RKO (cell line): Measurements from ENCODE around the gene PRSS16.
A peak's percentile ranks its signal among the peaks of the same experiment; 100 is the strongest.

ENCODE experiments used
- DNase-seq: peaks from one replicate; pipeline ENCODE4 v3.0.0-alpha.2; 2016; ENCODE audit warnings: low spot score

The PRSS16 gene

GRCh38 chr6:27287751-27288135 lies 40.2 kb downstream of the PRSS16 start:
- DNase-seq: no peak

DNA sequence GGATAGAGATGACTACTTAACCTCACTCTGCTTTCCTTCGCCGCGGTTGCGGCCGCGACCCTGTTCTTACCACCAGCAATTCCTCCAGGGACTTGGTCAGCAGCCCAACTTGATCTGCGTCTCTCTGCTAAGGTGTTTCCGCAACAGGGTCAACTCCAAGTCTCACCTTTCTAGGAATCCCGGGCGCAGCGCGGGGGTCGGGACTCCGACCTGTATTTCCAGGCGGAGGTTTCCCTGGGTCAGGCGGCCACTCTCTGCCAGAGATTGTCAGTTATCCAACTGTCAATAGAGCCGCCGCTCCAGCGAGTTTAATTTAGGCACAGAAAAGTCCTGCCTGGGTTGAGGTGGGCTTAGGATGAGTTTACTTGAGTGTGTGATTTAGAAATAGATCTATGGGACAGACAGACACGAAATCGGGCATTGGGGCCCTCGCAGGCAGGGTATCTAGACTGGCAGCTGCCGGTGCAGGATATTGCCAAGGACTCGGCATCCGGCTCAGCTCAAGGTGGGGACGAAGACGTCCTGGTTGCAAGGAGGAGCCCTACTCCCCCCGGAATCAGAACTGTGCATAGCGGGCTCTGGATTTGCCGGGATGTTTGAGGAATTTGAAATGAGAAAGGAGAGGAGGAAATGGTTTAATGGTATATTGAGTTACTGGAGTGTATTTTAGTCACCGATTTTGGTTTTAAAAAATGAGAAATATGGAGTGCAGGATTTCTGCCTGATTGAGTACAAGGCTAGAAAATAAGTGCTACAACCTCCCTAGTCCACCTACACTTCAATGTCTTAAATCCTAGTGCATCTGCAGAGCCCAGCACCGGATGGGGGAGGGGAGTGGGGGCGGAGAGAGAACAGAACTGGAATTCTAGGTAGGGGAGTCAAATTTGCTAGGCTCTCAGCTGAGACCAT lies 40.9 kb downstream of the PRSS16 start:
- no peak for DNase-seq

- no peak for DNase-seq
These were observed 42.8 kb downstream of the PRSS16 start for GRCh38 chr6:27290065-27290849.

GRCh38 chr6:27290850-27291208 lies 43.3 kb downstream of the PRSS16 start:
- no peak for DNase-seq

DNA sequence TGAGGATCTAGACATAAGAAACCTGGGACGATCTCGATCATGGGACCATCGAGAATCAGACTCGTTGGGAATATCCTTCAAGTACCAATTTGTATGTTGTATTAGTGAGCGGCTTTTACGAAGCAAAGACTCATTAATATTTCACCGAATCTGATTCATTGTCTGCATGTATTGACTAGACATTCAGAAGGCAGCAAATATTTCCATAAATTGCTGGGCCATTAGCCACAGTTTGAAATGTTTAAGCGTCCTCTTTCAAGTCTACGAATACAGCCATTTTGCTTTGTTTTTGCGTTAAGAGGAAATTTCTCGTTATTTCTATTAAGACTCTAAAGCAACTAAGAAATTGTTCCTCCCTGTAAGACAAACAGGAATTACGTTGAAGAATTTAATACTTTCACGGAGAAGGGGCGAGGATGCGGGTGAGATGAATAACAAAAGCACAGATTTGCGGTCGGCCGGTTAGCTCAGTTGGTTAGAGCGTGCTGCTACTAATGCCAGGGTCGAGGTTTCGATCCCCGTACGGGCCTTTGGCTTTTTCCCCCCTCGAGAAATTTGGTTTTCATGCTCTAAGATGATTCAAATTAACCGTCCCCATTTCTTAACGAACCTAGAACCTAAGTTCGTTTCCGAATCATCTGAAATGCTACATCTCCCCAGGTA lies 46.1 kb downstream of the PRSS16 start:
- peak; percentile 86 for DNase-seq

- DNase-seq: peak; percentile 52
These were observed 46.9 kb downstream of the PRSS16 start for GRCh38 chr6:27294409-27294808.

DNA sequence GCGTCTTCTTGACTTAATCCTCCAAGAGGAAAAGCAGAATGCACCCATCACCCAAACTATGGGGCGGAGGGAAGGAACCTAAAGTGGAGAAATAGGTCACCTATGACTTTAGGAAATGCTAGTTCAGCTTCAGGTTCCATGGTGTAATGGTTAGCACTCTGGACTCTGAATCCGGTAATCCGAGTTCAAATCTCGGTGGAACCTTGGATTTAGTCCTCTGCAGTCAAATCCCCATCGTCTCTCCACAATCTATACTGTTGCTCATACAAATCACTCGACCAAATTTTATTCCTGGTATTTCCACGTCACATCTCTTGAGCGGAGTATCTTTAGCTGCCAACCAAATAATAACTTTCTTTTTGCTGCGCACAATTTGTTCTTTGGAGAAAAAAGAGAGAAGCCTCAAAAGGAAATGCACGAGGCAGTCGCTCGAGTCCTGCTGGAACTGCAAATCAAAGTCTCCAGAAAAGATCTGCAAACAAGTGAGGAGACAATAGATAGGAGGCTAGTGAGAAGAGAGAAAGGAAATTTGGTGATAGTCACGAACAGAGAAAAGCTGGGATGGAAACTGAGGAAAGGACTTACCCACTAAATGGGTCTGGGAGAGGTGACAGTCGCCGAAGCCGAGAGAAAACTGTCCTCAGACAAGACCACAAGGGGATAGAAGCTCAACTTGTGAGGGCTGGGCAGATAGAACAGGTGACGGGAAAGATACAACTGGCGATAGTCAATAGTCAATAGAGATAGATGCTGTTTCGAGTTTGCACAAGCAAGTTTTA lies 48.0 kb downstream of the PRSS16 start:
- peak; percentile 93 for DNase-seq

- DNase-seq: peak; percentile 89
These were observed 48.7 kb downstream of the PRSS16 start for GRCh38 chr6:27296106-27296783.

DNA sequence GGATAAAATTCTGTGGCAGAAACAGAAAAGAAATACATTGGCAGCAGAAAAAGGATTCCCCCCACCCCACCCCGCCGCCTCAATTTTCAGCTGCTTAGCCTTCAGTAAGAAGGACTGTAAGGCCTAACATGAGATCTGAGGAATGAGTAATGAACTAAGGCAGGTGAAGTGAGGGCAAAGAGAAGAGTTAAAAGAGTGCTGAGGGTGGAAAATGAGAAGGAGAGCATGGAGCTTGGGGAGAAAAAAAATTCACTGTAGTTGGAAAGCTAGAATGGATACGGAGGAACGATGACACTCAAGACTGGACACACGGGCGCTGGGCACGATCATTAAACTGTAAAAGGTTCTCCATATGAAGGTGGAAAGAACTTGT lies 50.0 kb downstream of the PRSS16 start:
- DNase-seq: peak; percentile 60

- DNase-seq: peak; percentile 79
These were observed 50.6 kb downstream of the PRSS16 start for GRCh38 chr6:27297857-27298730.

GRCh38 chr6:27303613-27304272 lies 56.2 kb downstream of the PRSS16 start:
- no peak for DNase-seq
